Measurements from ENCODE around the gene TBL3. TPM values are rescaled to one million over a fixed set of nuclear protein-coding genes. Genes with fewer than 3 reads are reported as not detected.
"Not testable (repeated sequence)": the region's sequence is repeated elsewhere in the genome, so short reads cannot be mapped to it uniquely, and the experiment has no call there.

TBL3 gene
- total RNA-seq, 1 experiment from 2014 or later, result 34.7 TPM

- Mint-ChIP-seq H3K4me1 (ENCODE audit: low read depth, unreplicated experiment) (no peaks in the 10 kb centered on the region), H3K9me3 (ENCODE audit: unreplicated experiment) (no peaks in the 10 kb centered on the region), H3K27ac (ENCODE audit: unreplicated experiment) (no peak overlapping the region), H3K4me3 (ENCODE audit: unreplicated experiment) (no peak overlapping the region), H3K27me3 (ENCODE audit: insufficient read depth, unreplicated experiment) (no peaks in the 10 kb centered on the region), H3K36me3 (ENCODE audit: insufficient read depth, unreplicated experiment) (no peaks in the 10 kb centered on the region)
- DNase-seq, result no peak
- no peaks in the 10 kb centered on the region for H3K27me3 ChIP-seq (replicated peaks; ENCODE audit: control insufficient read depth, insufficient read depth, low read length)
- H3K9me3 ChIP-seq, result no peaks in the 10 kb centered on the region
- CTCF ChIA-PET, result no interaction called here
- BruUV-seq (replicated peaks), result no TSS peak
- intact Hi-C loops (cut with micrococcal nuclease; ENCODE audit: unreplicated experiment), result no loop called here
- H3K4me3 ChIP-seq (ENCODE audit: low read depth, low read length), result no peak overlapping the region
- no peak for TF ChIP-seq CTCF (IDR thresholded peaks at IDR 0.05; ENCODE audit: insufficient read depth in 1 of 2, low read depth in 1 of 2, low read length in 1 of 2, severe bottlenecking in 1 of 2, unreplicated experiment in 1 of 2)
- no peaks in the 10 kb centered on the region for H3K4me1 ChIP-seq
- POLR2A ChIA-PET, result no interaction called here
- no peaks in the 10 kb centered on the region for H3K36me3 ChIP-seq (ENCODE audit: control insufficient read depth, insufficient read depth, low read length)
Observed at GRCh38 chr16:1953734-1954133, 18.1 kb upstream of the TBL3 start.

GRCh38 chr16:1957434-1958142 lies 14.3 kb upstream of the TBL3 start:
- POLR2A ChIA-PET, result interaction anchor here (0.7 kb wide), 1 partner anchor 1615 kb away, joined by 4 read pairs; no protein-coding TSS in a partner anchor
- H3K36me3 ChIP-seq (ENCODE audit: control insufficient read depth, insufficient read depth, low read length); CTCF ChIA-PET; H3K4me3 ChIP-seq (ENCODE audit: low read depth, low read length); H3K4me3 Mint-ChIP-seq (ENCODE audit: unreplicated experiment); H3K9me3 ChIP-seq; H3K27ac Mint-ChIP-seq (ENCODE audit: unreplicated experiment); H3K9me3 Mint-ChIP-seq (ENCODE audit: unreplicated experiment); DNase-seq; H3K4me1 ChIP-seq; intact Hi-C loops (cut with micrococcal nuclease; ENCODE audit: unreplicated experiment); H3K27me3 ChIP-seq (replicated peaks; ENCODE audit: control insufficient read depth, insufficient read depth, low read length); BruUV-seq (replicated peaks); H3K27me3 Mint-ChIP-seq (ENCODE audit: insufficient read depth, unreplicated experiment): not testable (repeated sequence)
- peaks cover 35% of the 10 kb centered on the region for H3K36me3 Mint-ChIP-seq (ENCODE audit: insufficient read depth, unreplicated experiment)
- H3K4me1 Mint-ChIP-seq (ENCODE audit: low read depth, unreplicated experiment), result peaks cover 10% of the 10 kb centered on the region

GRCh38 chr16:1958143-1958491 lies 13.7 kb upstream of the TBL3 start:
- POLR2A ChIA-PET, result interaction anchor here (0.7 kb wide), 1 partner anchor 1616 kb away, joined by 4 read pairs; no protein-coding TSS in a partner anchor
- H3K4me3 ChIP-seq (ENCODE audit: low read depth, low read length); H3K27me3 ChIP-seq (replicated peaks; ENCODE audit: control insufficient read depth, insufficient read depth, low read length); H3K27ac Mint-ChIP-seq (ENCODE audit: unreplicated experiment); H3K36me3 ChIP-seq (ENCODE audit: control insufficient read depth, insufficient read depth, low read length); H3K9me3 ChIP-seq; intact Hi-C loops (cut with micrococcal nuclease; ENCODE audit: unreplicated experiment); BruUV-seq (replicated peaks); H3K4me3 Mint-ChIP-seq (ENCODE audit: unreplicated experiment); H3K27me3 Mint-ChIP-seq (ENCODE audit: insufficient read depth, unreplicated experiment); DNase-seq; H3K9me3 Mint-ChIP-seq (ENCODE audit: unreplicated experiment): not testable (repeated sequence)
- CTCF ChIA-PET, result interaction anchor here (1.2 kb wide), 1 partner anchor 17 kb away, joined by 3 read pairs; no protein-coding TSS in a partner anchor
- peaks cover 14% of the 10 kb centered on the region for H3K4me1 Mint-ChIP-seq (ENCODE audit: low read depth, unreplicated experiment)
- H3K4me1 ChIP-seq, result peaks cover 14% of the 10 kb centered on the region
- H3K36me3 Mint-ChIP-seq (ENCODE audit: insufficient read depth, unreplicated experiment), result peaks cover 41% of the 10 kb centered on the region

GRCh38 chr16:1958715-1959268 lies 13.1 kb upstream of the TBL3 start:
- Mint-ChIP-seq H3K27ac (ENCODE audit: unreplicated experiment) (no peak overlapping the region), H3K4me1 (ENCODE audit: low read depth, unreplicated experiment) (peaks cover 21% of the 10 kb centered on the region), H3K9me3 (ENCODE audit: unreplicated experiment) (no peaks in the 10 kb centered on the region), H3K36me3 (ENCODE audit: insufficient read depth, unreplicated experiment) (peaks cover 47% of the 10 kb centered on the region), H3K27me3 (ENCODE audit: insufficient read depth, unreplicated experiment) (no peaks in the 10 kb centered on the region), H3K4me3 (ENCODE audit: unreplicated experiment) (peak overlapping the region; percentile 89)
- TF ChIP-seq CTCF (IDR thresholded peaks at IDR 0.05; ENCODE audit: insufficient read depth in 1 of 2, low read depth in 1 of 2, low read length in 1 of 2, severe bottlenecking in 1 of 2, unreplicated experiment in 1 of 2), result no peak
- BruUV-seq (replicated peaks), result no TSS peak
- Histone ChIP-seq H3K36me3 (ENCODE audit: control insufficient read depth, insufficient read depth, low read length) (peaks cover 6% of the 10 kb centered on the region), H3K27me3 (replicated peaks; ENCODE audit: control insufficient read depth, insufficient read depth, low read length) (no peaks in the 10 kb centered on the region), H3K4me3 (ENCODE audit: low read depth, low read length) (no peak overlapping the region), H3K4me1 (peaks cover 17% of the 10 kb centered on the region), H3K9me3 (no peaks in the 10 kb centered on the region)
- ChIA-PET POLR2A (no interaction called here), CTCF (interaction anchor here (1.2 kb wide), 1 partner anchor 18 kb away, joined by 3 read pairs; no protein-coding TSS in a partner anchor)
- intact Hi-C loops (cut with micrococcal nuclease; ENCODE audit: unreplicated experiment), result no loop called here
- no peak for DNase-seq

All from Caco-2 (cell line).